Liver (tissue), 9 donors: Measurements from ENCODE around the gene PROSER3. TPM values are rescaled to one million over a fixed set of nuclear protein-coding genes. Genes with fewer than 3 reads are reported as not detected.

Experiments used
- DNase-seq: peaks from one replicate; pipeline ENCODE4 v3.0.0-alpha.2; 2017; ENCODE audit warnings: low spot score
- H3K27ac ChIP-seq, 2 donors: one replicate each; pipeline ENCODE4 v1.7.0; 2013; ENCODE audit warnings: inconsistent platforms in 2 of 2, low read length in 2 of 2, control low read depth in 1 of 2, low read depth in 1 of 2, mild to moderate bottlenecking in 1 of 2
- H3K27me3 ChIP-seq, 4 donors: one replicate each; pipeline versions ENCODE4 v1.6.1 to v1.7.0; 2013; ENCODE audit warnings: low read length in 3 of 4, inconsistent platforms in 1 of 4, mild to moderate bottlenecking in 1 of 4, moderate library complexity in 1 of 4; ENCODE audit not compliant: control insufficient read depth in 4 of 4, insufficient read depth in 4 of 4
- H3K36me3 ChIP-seq, 4 donors: one replicate each; pipeline versions ENCODE4 v1.6.1 to v1.7.0; 2013; ENCODE audit warnings: low read length in 3 of 4, mild to moderate bottlenecking in 3 of 4, low read depth in 1 of 4, moderate library complexity in 1 of 4; ENCODE audit not compliant: control insufficient read depth in 4 of 4, insufficient read depth in 3 of 4
- H3K4me1 ChIP-seq, 4 donors: one replicate each; pipeline versions ENCODE4 v1.6.1 to v1.7.0; 2013; ENCODE audit warnings: low read length in 3 of 4, mild to moderate bottlenecking in 3 of 4, moderate library complexity in 1 of 4; ENCODE audit not compliant: control insufficient read depth in 4 of 4, insufficient read depth in 4 of 4
- H3K4me3 ChIP-seq, 3 donors: one replicate each; pipeline versions ENCODE4 v1.6.1 to v1.7.0; 2013; ENCODE audit warnings: low read length in 3 of 3, control low read depth in 1 of 3, low read depth in 1 of 3, mild to moderate bottlenecking in 1 of 3
- H3K9ac ChIP-seq, 2 donors: one replicate each; pipeline ENCODE4 v1.7.0; 2013; ENCODE audit warnings: low read length in 2 of 2, mild to moderate bottlenecking in 2 of 2, moderate library complexity in 2 of 2, control low read depth in 1 of 2, low read depth in 1 of 2
- H3K9me3 ChIP-seq, 4 donors: one replicate each; pipeline versions ENCODE4 v1.6.1 to v1.7.0; 2013; ENCODE audit warnings: low read length in 3 of 4; ENCODE audit not compliant: control insufficient read depth in 4 of 4
- EGR1 ChIP-seq, 2 donors: IDR thresholded peaks; 2 replicates each; pipeline ENCODE4 v1.6.1; 2016 to 2018; ENCODE audit warnings: antibody characterized with exemption in 2 of 2, low read depth in 2 of 2
- FOXA1 ChIP-seq: IDR thresholded peaks from 2 replicates; pipeline ENCODE4 v1.6.1; 2016; ENCODE audit warnings: antibody characterized with exemption
- FOXA2 ChIP-seq: IDR thresholded peaks from 2 replicates; pipeline ENCODE4 v1.6.1; 2016; ENCODE audit warnings: antibody characterized with exemption
- GABPA ChIP-seq, 2 donors: IDR thresholded peaks in 1 of 2; conservative IDR thresholded peaks in 1 of 2; 2 replicates each; pipeline ENCODE4 v1.6.1; 2016; ENCODE audit warnings: antibody characterized with exemption in 2 of 2, mild to moderate bottlenecking in 1 of 2, moderate library complexity in 1 of 2
- HNF4A ChIP-seq, 2 donors: conservative IDR thresholded peaks; 2 replicates each; pipeline ENCODE4 v1.6.1; 2016; ENCODE audit warnings: antibody characterized with exemption in 2 of 2, mild to moderate bottlenecking in 2 of 2
- HNF4G ChIP-seq: IDR thresholded peaks from 2 replicates; pipeline ENCODE4 v1.6.1; 2016; ENCODE audit warnings: antibody characterized with exemption
- JUND ChIP-seq, 2 donors: IDR thresholded peaks; 2 replicates each; pipeline ENCODE4 v1.6.1; 2016; ENCODE audit warnings: antibody characterized with exemption in 2 of 2
- NR2F2 ChIP-seq: IDR thresholded peaks from 2 replicates; pipeline ENCODE4 v1.6.1; 2016; ENCODE audit warnings: antibody characterized with exemption
- RAD21 ChIP-seq, 2 donors: IDR thresholded peaks; 2 replicates each; pipeline ENCODE4 v1.6.1; 2016; ENCODE audit warnings: antibody characterized with exemption in 2 of 2, mild to moderate bottlenecking in 2 of 2
- SP1 ChIP-seq: IDR thresholded peaks from 2 replicates; pipeline ENCODE4 v1.6.1; 2018; ENCODE audit warnings: antibody characterized with exemption, mild to moderate bottlenecking
- TAF1 ChIP-seq: conservative IDR thresholded peaks from 2 replicates; pipeline ENCODE4 v1.6.1; 2016; ENCODE audit warnings: antibody characterized with exemption, mild to moderate bottlenecking
- YY1 ChIP-seq: IDR thresholded peaks from 2 replicates; pipeline ENCODE4 v1.6.1; 2016; ENCODE audit warnings: antibody characterized with exemption, mild to moderate bottlenecking
- WGBS: extraction: QIAGEN DNeasy Blood & Tissue Kit; methylation state at CpG from one replicate; pipeline ENCODE4 v1.1.7; 2013; 5-methylcytosine and 5-hydroxymethylcytosine counted together
- polyA plus RNA-seq, 2 donors: library from polyadenylated mRNA; stranded (reverse) in 1 of 2; unstranded in 1 of 2; fragments of 200-250 nt in 1 of 2; fragments of >200 nt in 1 of 2; fragmentation: Nextera tagmentation in 1 of 2; extraction: Ambion mirVana in 1 of 2; gene quantifications; one replicate each; pipeline versions ENCODE4 v1.2.1 to v1.2.3, GENCODE V29; 2013 to 2015
- total RNA-seq, 2 donors: library from RNA; depleted of rRNA; stranded (reverse); fragments of >200 nt; gene quantifications; one replicate each; pipeline ENCODE4 v1.2.3, GENCODE V29; 2014
- TF ChIP-seq, protein P1 (sequence below): IDR thresholded peaks from 2 replicates; pipeline ENCODE4 v1.6.1; 2016; ENCODE audit warnings: antibody characterized with exemption
- TF ChIP-seq, protein P2 (sequence below): IDR thresholded peaks from 2 replicates; pipeline ENCODE4 v1.6.1; 2016; ENCODE audit warnings: antibody characterized with exemption
- TF ChIP-seq, protein P3 (sequence below): IDR thresholded peaks from 2 replicates; pipeline ENCODE4 v1.6.1; 2016; ENCODE audit warnings: antibody characterized with exemption
- TF ChIP-seq, protein P4 (sequence below): fragments of 150-350 bp; IDR thresholded peaks from 2 replicates; pipeline ENCODE4 v1.5.1; 2017; ENCODE audit warnings: improper control_type of control experiment, low read depth, low read length; ENCODE audit not compliant: missing input control
- TF ChIP-seq, protein P5 (sequence below): IDR thresholded peaks from 2 replicates; pipeline ENCODE4 v1.6.1; 2016; ENCODE audit warnings: antibody characterized with exemption, mild to moderate bottlenecking
- donor health status: healthy.
- donor health status: healthy.
- donor health status: healthy.
- donor health status: healthy.
- donor health status: healthy.

PROSER3 gene
- total and polyA plus RNA-seq, 4 donors: 2.1 to 4.5 (median 2.7) TPM

DNA sequence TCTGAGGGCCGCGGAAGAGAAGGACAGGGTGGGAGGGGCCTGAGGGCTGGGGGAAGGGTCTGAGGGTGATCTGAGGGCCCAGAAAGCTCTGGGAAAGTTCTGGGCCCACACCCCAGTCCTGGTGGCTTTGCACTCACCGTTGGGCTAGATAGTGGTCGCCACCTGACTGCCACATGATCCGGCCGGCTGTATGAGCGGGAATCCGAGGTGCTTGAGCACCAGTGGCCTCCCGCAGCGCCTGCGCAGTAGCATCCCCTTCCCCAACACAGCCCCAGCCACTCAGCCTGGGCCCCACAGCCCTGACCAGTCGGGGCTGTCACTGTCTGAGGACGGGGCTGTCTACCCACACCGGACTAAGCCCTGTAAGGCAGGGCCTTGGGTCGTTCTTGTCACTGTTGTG is 39.7 kb downstream of the PROSER3 start:
- H3K9ac ChIP-seq: no peak overlapping the region
- H3K36me3 ChIP-seq: peaks cover 0 to 8% (median under 1%) of the 10 kb centered on the region in 4 donors
- TF ChIP-seq NR2F2: no peak
- TF ChIP-seq GABPA (IDR thresholded peaks at IDR 0.05 in 1 of 2, conservative IDR thresholded peaks at IDR 0.05 in 1 of 2): no peak
- 5% methylated on average over 15 of the region's 15 CpGs for WGBS
- no peak overlapping the region for H3K27ac ChIP-seq
- no peaks in the 10 kb centered on the region for H3K27me3 ChIP-seq
- H3K4me1 ChIP-seq: peaks cover 0 to 4% (median 2%) of the 10 kb centered on the region in 4 donors
- DNase-seq: peak; percentile 53
- no peaks in the 10 kb centered on the region for H3K9me3 ChIP-seq
- H3K4me3 ChIP-seq: peak overlapping the region in 1 of 3 donors; percentile 4

DNA sequence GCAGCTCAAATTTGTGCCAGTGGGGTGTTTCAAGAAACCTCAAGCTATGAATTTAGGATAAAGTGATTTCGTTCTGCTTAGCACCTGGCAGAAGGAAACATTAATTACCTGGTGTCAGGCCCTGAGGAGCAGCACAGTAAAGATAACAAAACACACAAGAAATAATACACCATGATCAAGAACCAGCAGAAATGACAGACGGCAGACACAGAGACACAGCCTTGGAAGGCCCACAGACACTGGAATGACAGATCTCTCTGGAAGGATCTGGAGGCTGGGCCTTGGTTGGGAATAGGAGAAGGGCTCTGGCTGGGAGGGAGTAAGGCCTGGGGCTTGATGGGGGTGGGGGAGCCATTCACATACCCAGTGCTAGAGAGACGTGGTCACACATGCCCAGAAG is 43.9 kb downstream of the PROSER3 start:
- Histone ChIP-seq H3K9ac (no peak overlapping the region), H3K27ac (no peak overlapping the region), H3K27me3 (no peaks in the 10 kb centered on the region), H3K4me3 (no peak overlapping the region), H3K9me3 (no peaks in the 10 kb centered on the region), H3K4me1 (peaks cover 0 to 4% (median 2%) of the 10 kb centered on the region in 4 donors), H3K36me3 (peaks cover 0 to 37% (median 14%) of the 10 kb centered on the region in 4 donors)
- DNase-seq: no peak
- WGBS: 85% methylated on average over 3 of the region's 3 CpGs
- TF ChIP-seq SP1 (no peak), YY1 (no peak), TAF1 (no peak), HNF4G (no peak)
- TF ChIP-seq, protein P1, sequence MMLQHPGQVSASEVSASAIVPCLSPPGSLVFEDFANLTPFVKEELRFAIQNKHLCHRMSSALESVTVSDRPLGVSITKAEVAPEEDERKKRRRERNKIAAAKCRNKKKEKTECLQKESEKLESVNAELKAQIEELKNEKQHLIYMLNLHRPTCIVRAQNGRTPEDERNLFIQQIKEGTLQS: no peak
- TF ChIP-seq, protein P2, sequence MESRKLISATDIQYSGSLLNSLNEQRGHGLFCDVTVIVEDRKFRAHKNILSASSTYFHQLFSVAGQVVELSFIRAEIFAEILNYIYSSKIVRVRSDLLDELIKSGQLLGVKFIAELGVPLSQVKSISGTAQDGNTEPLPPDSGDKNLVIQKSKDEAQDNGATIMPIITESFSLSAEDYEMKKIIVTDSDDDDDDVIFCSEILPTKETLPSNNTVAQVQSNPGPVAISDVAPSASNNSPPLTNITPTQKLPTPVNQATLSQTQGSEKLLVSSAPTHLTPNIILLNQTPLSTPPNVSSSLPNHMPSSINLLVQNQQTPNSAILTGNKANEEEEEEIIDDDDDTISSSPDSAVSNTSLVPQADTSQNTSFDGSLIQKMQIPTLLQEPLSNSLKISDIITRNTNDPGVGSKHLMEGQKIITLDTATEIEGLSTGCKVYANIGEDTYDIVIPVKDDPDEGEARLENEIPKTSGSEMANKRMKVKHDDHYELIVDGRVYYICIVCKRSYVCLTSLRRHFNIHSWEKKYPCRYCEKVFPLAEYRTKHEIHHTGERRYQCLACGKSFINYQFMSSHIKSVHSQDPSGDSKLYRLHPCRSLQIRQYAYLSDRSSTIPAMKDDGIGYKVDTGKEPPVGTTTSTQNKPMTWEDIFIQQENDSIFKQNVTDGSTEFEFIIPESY: no peak

DNA sequence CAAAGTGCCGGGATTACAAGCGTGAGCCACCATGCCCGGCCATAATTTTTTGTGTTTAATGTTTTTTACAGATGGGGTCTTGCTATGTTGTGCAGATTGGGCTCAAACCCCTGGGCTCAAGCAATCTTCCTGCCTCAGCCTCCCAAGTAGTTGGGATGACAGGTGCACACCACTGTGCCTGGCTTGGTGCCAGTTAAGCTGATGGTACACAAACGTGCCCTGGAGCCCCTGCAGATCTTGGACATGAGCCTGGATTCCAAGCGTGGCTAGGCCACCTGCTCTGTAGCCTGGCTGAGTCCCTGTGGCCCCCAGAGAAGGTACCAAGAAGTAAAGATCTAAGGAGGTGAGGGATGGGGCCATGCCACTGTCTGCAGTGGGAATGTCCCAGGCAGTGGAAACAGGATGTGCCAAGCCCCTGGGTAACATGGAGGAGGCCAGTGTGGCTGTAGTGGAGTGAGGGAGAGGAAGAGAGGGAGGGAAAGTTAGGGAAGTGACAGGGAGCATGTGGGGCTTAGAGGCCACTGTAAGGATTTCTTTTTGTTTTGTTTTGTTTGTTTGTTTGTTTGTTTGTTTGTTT is 47.6 kb downstream of the PROSER3 start:
- WGBS: 69% methylated on average over 5 of the region's 5 CpGs
- Histone ChIP-seq H3K9ac (no peak overlapping the region), H3K4me1 (peaks cover 0 to 8% (median 3%) of the 10 kb centered on the region in 4 donors), H3K27me3 (no peaks in the 10 kb centered on the region), H3K9me3 (no peaks in the 10 kb centered on the region), H3K36me3 (peaks cover 0 to 37% (median 21%) of the 10 kb centered on the region in 4 donors), H3K27ac (no peak overlapping the region), H3K4me3 (no peak overlapping the region)
- no peak for DNase-seq
- TF ChIP-seq GABPA (IDR thresholded peaks at IDR 0.05 in 1 of 2, conservative IDR thresholded peaks at IDR 0.05 in 1 of 2) (no peak), YY1 (no peak), JUND (IDR thresholded peaks at IDR 0.05) (no peak), FOXA1 (no peak), HNF4A (conservative IDR thresholded peaks at IDR 0.05) (no peak), TAF1 (no peak), SP1 (no peak), FOXA2 (no peak), HNF4G (no peak), RAD21 (IDR thresholded peaks at IDR 0.05) (no peak), EGR1 (IDR thresholded peaks at IDR 0.05; ENCODE audit: low read depth in 2 of 2) (no peak), NR2F2 (no peak)
- TF ChIP-seq, protein P3, sequence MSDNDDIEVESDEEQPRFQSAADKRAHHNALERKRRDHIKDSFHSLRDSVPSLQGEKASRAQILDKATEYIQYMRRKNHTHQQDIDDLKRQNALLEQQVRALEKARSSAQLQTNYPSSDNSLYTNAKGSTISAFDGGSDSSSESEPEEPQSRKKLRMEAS: no peak
- TF ChIP-seq, protein P1: no peak
- TF ChIP-seq, protein P4, sequence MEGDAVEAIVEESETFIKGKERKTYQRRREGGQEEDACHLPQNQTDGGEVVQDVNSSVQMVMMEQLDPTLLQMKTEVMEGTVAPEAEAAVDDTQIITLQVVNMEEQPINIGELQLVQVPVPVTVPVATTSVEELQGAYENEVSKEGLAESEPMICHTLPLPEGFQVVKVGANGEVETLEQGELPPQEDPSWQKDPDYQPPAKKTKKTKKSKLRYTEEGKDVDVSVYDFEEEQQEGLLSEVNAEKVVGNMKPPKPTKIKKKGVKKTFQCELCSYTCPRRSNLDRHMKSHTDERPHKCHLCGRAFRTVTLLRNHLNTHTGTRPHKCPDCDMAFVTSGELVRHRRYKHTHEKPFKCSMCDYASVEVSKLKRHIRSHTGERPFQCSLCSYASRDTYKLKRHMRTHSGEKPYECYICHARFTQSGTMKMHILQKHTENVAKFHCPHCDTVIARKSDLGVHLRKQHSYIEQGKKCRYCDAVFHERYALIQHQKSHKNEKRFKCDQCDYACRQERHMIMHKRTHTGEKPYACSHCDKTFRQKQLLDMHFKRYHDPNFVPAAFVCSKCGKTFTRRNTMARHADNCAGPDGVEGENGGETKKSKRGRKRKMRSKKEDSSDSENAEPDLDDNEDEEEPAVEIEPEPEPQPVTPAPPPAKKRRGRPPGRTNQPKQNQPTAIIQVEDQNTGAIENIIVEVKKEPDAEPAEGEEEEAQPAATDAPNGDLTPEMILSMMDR: no peak
- TF ChIP-seq, protein P5, sequence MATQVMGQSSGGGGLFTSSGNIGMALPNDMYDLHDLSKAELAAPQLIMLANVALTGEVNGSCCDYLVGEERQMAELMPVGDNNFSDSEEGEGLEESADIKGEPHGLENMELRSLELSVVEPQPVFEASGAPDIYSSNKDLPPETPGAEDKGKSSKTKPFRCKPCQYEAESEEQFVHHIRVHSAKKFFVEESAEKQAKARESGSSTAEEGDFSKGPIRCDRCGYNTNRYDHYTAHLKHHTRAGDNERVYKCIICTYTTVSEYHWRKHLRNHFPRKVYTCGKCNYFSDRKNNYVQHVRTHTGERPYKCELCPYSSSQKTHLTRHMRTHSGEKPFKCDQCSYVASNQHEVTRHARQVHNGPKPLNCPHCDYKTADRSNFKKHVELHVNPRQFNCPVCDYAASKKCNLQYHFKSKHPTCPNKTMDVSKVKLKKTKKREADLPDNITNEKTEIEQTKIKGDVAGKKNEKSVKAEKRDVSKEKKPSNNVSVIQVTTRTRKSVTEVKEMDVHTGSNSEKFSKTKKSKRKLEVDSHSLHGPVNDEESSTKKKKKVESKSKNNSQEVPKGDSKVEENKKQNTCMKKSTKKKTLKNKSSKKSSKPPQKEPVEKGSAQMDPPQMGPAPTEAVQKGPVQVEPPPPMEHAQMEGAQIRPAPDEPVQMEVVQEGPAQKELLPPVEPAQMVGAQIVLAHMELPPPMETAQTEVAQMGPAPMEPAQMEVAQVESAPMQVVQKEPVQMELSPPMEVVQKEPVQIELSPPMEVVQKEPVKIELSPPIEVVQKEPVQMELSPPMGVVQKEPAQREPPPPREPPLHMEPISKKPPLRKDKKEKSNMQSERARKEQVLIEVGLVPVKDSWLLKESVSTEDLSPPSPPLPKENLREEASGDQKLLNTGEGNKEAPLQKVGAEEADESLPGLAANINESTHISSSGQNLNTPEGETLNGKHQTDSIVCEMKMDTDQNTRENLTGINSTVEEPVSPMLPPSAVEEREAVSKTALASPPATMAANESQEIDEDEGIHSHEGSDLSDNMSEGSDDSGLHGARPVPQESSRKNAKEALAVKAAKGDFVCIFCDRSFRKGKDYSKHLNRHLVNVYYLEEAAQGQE: no peak
- TF ChIP-seq, protein P2: no peak
